Pancreas (tissue), 10 donors: ENCODE data around the gene MSX1. TPM values are rescaled to one million over a fixed set of nuclear protein-coding genes. Genes with fewer than 3 reads are reported as not detected.

Source experiments
- ATAC-seq, 4 donors: fragments of 200-7000 bp; cut with Tn5 transposase; one replicate each; pipeline versions ENCODE4 v1.8.0 to v1.9.1; 2020; ENCODE audit warnings: mild to moderate bottlenecking in 4 of 4, moderate library complexity in 4 of 4
- DNase-seq, 6 donors: peaks; one replicate each; pipeline ENCODE4 v3.0.0-alpha.2; 2020
- FAIRE-seq: peaks from 2 replicates; lab custom pipeline; 2012; peaks lifted over from hg19 to GRCh38; lab: Jason Lieb, UNC
- H3K27ac ChIP-seq, 4 donors: fragments of 200-600 bp; sonication (generic); 1 replicate in 3 of 4; 2 replicates in 1 of 4; pipeline versions ENCODE4 v1.5.0 to v1.8.0; 2020
- H3K27me3 ChIP-seq, 4 donors: fragments of 200-600 bp; one replicate each; pipeline ENCODE4 v1.8.0; 2021
- H3K36me3 ChIP-seq, 3 donors: fragments of 200-600 bp; sonication (generic) in 1 of 3; one replicate each; pipeline versions ENCODE4 v1.5.0 to v1.8.0; 2020 to 2021
- H3K4me1 ChIP-seq, 3 donors: fragments of 200-600 bp; one replicate each; pipeline ENCODE4 v1.8.0; 2021
- H3K4me3 ChIP-seq, 4 donors: fragments of 200-600 bp; sonication (generic) in 2 of 4; one replicate each; pipeline versions ENCODE4 v1.5.0 to v1.8.0; 2020 to 2021
- H3K9me3 ChIP-seq, 4 donors: fragments of 200-600 bp; one replicate each; pipeline ENCODE4 v1.8.0; 2021
- CTCF ChIP-seq, 4 donors: fragments of 200-600 bp; sonication (generic) in 3 of 4; IDR thresholded peaks; one replicate each; pipeline versions ENCODE4 v1.5.0 to v1.8.0; 2021; ENCODE audit warnings: antibody characterized with exemption in 4 of 4
- WGBS, 2 donors: extraction: QIAGEN DNeasy Blood & Tissue Kit; methylation state at CpG; one replicate each; pipeline ENCODE4 v1.1.7; 2013; 5-methylcytosine and 5-hydroxymethylcytosine counted together
- intact Hi-C, 3 donors: fragments of 100-400 bp; cut with DNase I; formaldehyde crosslinking; loops; one replicate each; pipeline versions ENCODE4 v1.11.1 to v1.14.2; 2022
- polyA plus RNA-seq, 2 donors: library from polyadenylated mRNA; stranded (reverse); fragments of 200-250 nt; gene quantifications; one replicate each; pipeline ENCODE4 v1.2.3, GENCODE V29; 2013
- total RNA-seq, 6 donors: library from RNA; stranded (reverse); fragmentation: NEBNext Ultra II Directional in 4 of 6; extraction: Animal tissue kit (Norgen Biotek cat#: 25700) in 4 of 6; gene quantifications; one replicate each; pipeline versions ENCODE4 v1.2.1 to v1.2.4, GENCODE V29; 2021 to 2023
- donor health status: healthy with polysubstance abuse.
- donor health status: DM: no; HTN: no; CAD: no; lungs with moderate emphysema.
- donor health status: DM: no; HTN: no; CAD: no.
- donor health status: control.
- donor health status: control.
- donor health status: Bipolar disorder and iron deficiency.
- donor health status: DM: yes; HTN: yes; CAD: no.
- donor health status: DM: no; HTN: no; CAD: no.
- donor health status: DM: no; HTN: no; CAD: no.
- donor health status: DM: yes; HTN: yes; CAD: no.

The MSX1 gene
- total and polyA plus RNA-seq, 8 donors, result 0.51 to 2.7 (median 1.3) TPM

DNA sequence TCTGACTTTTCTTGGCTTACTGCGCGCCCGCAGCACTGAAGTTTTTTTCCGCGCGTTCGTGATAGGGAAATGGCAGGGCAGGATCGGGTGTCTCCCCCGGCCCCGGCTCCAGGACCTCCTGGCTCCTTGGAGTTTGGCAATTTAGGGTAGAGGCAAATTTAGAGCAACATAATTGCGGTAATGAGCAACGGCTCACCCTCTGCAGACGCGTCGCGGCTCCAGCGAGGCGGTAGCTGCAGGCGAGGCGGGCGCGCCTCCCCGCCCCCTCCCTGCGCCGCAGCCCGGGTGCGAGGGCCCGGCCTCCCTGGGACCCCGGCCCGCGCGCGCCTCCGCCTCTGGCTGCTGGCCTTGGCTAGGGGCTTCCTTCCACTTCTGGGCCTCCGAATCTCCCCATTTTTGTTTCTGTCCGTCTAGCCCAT, 6.2 kb downstream of the MSX1 start:
- intact Hi-C loops, result no loop called here
- 6 to 7% methylated on average over 20 to 36 of the region's 36 CpGs for WGBS, 2 donors
- peaks cover 0 to 6% (median 0%) of the 10 kb centered on the region in 3 donors for H3K4me1 ChIP-seq
- FAIRE-seq (no peak), ATAC-seq (no peak), DNase-seq (no peak)
- no peaks in the 10 kb centered on the region for H3K9me3 ChIP-seq
- no peaks in the 10 kb centered on the region for H3K36me3 ChIP-seq
- no peak overlapping the region for H3K27ac ChIP-seq
- no peak for TF ChIP-seq CTCF (IDR thresholded peaks at IDR 0.05)
- H3K27me3 ChIP-seq, result peaks cover 0 to 71% (median 15%) of the 10 kb centered on the region in 4 donors
- H3K4me3 ChIP-seq, result peak overlapping the region in 1 of 4 donors; percentile 1

- Histone ChIP-seq H3K27me3 (peaks cover 0 to 74% (median 14%) of the 10 kb centered on the region in 4 donors), H3K9me3 (no peaks in the 10 kb centered on the region), H3K36me3 (no peaks in the 10 kb centered on the region), H3K27ac (no peak overlapping the region), H3K4me1 (peaks cover 0 to 6% (median 0%) of the 10 kb centered on the region in 3 donors), H3K4me3 (peak overlapping the region in 1 of 4 donors; percentile 1)
- no peak for TF ChIP-seq CTCF (IDR thresholded peaks at IDR 0.05)
- intact Hi-C loops, result no loop called here
- FAIRE-seq, result no peak
- no peak for DNase-seq
- WGBS, 2 donors, result 5 to 6% methylated on average over 44 of the region's 44 CpGs
- peak in 1 of 4 donors; percentile 17 for ATAC-seq
Measured at GRCh38 chr4:4866124-4866865, 6.8 kb downstream of the MSX1 start.

GRCh38 chr4:4866866-4867374, 7.5 kb downstream of the MSX1 start:
- no peaks in the 10 kb centered on the region for H3K9me3 ChIP-seq
- no peak overlapping the region for H3K27ac ChIP-seq
- WGBS, 2 donors, result 4% methylated on average over 32 to 41 of the region's 41 CpGs
- TF ChIP-seq CTCF (IDR thresholded peaks at IDR 0.05), result no peak
- peaks cover 0 to 6% (median 0%) of the 10 kb centered on the region in 3 donors for H3K4me1 ChIP-seq
- DNase-seq (no peak), FAIRE-seq (no peak), ATAC-seq (peak in 3 of 4 donors; percentile 13 to 27 (median 20))
- peak overlapping the region in 1 of 4 donors; percentile 1 for H3K4me3 ChIP-seq
- peaks cover 0 to 77% (median 12%) of the 10 kb centered on the region in 4 donors for H3K27me3 ChIP-seq
- intact Hi-C loops, result no loop called here
- no peaks in the 10 kb centered on the region for H3K36me3 ChIP-seq

- H3K36me3 ChIP-seq, result no peaks in the 10 kb centered on the region
- H3K4me3 ChIP-seq, result no peak overlapping the region
- FAIRE-seq (no peak), ATAC-seq (peak in 3 of 4 donors; percentile 52 to 64 (median 64)), DNase-seq (no peak)
- no peak overlapping the region for H3K27ac ChIP-seq
- peaks cover 0 to 6% (median 0%) of the 10 kb centered on the region in 3 donors for H3K4me1 ChIP-seq
- no peak for TF ChIP-seq CTCF (IDR thresholded peaks at IDR 0.05)
- H3K9me3 ChIP-seq, result no peaks in the 10 kb centered on the region
- 4 to 6% methylated on average over 26 to 36 of the region's 36 CpGs for WGBS, 2 donors
- H3K27me3 ChIP-seq, result peaks cover 0 to 74% (median 11%) of the 10 kb centered on the region in 4 donors
- intact Hi-C loops, result no loop called here
Measured at GRCh38 chr4:4867375-4868039, 8.0 kb downstream of the MSX1 start.
